CD14-positive monocyte (primary cell): ENCODE measurements around the gene CCDC3. TPM values are rescaled to one million over a fixed set of nuclear protein-coding genes. Genes with fewer than 3 reads are reported as not detected.

Experiments
- DNase-seq, 3 donors: peaks; one replicate each; pipeline ENCODE4 v3.0.0-alpha.2; 2011 to 2022
- H2AFZ ChIP-seq: 2 replicates; pipeline ENCODE4 v1.6.0; 2012; ENCODE audit warnings: mild to moderate bottlenecking, low read depth, low read length, inconsistent platforms; ENCODE audit not compliant: insufficient read depth, poor library complexity, severe bottlenecking
- H3K27ac ChIP-seq, 2 donors: 1 replicate in 1 of 2; 2 replicates in 1 of 2; pipeline ENCODE4 v1.5.1; 2012 to 2013; ENCODE audit warnings: low read length in 2 of 2, control low read depth in 1 of 2, inconsistent platforms in 1 of 2, low read depth in 1 of 2, mild to moderate bottlenecking in 1 of 2
- H3K27me3 ChIP-seq, 2 donors: one replicate each; pipeline versions ENCODE4 v1.6.0 to v1.6.1; 2011 to 2013; ENCODE audit warnings: low read length in 2 of 2; ENCODE audit not compliant: control insufficient read depth in 2 of 2, insufficient read depth in 2 of 2
- H3K36me3 ChIP-seq, 2 donors: replicated peaks in 1 of 2; 1 replicate in 1 of 2; 2 replicates in 1 of 2; pipeline versions ENCODE4 v1.5.1 to v1.6.1; 2012 to 2013; ENCODE audit warnings: low read length in 2 of 2, control low read depth in 1 of 2, inconsistent platforms in 1 of 2, mild to moderate bottlenecking in 1 of 2; ENCODE audit not compliant: insufficient read depth in 2 of 2, control insufficient read depth in 1 of 2
- H3K4me1 ChIP-seq, 2 donors: 1 replicate in 1 of 2; 2 replicates in 1 of 2; pipeline versions ENCODE4 v1.5.1 to v1.6.1; 2012 to 2013; ENCODE audit warnings: low read length in 2 of 2, control low read depth in 1 of 2, inconsistent platforms in 1 of 2, mild to moderate bottlenecking in 1 of 2, moderate library complexity in 1 of 2; ENCODE audit not compliant: insufficient read depth in 2 of 2, control insufficient read depth in 1 of 2
- H3K4me2 ChIP-seq: replicated peaks from 2 replicates; pipeline ENCODE3; 2012; ENCODE audit warnings: low read length, moderate library complexity, mild to moderate bottlenecking; ENCODE audit not compliant: poor library complexity, severe bottlenecking; ENCODE audit errors: extremely low read depth
- H3K4me3 ChIP-seq, 3 experiments: fragments of 200-600 bp in 1 of 3; sonication (generic) in 1 of 3; replicated peaks in 1 of 3; 1 replicate in 2 of 3; 2 replicates in 1 of 3; pipeline ENCODE4 v1.5.1; 2011 to 2013; ENCODE audit warnings: low read length in 3 of 3, mild to moderate bottlenecking in 3 of 3, control low read depth in 2 of 3, low read depth in 2 of 3, inconsistent platforms in 1 of 3, moderate library complexity in 1 of 3
- H3K79me2 ChIP-seq: 2 replicates; pipeline ENCODE4 v1.6.0; 2012; ENCODE audit warnings: mild to moderate bottlenecking, control low read depth, inconsistent platforms, low read length, moderate library complexity; ENCODE audit not compliant: insufficient read depth
- H3K9ac ChIP-seq: 2 replicates; pipeline ENCODE4 v1.6.0; 2017; ENCODE audit warnings: low read length, mild to moderate bottlenecking; ENCODE audit not compliant: insufficient read depth, poor library complexity, severe bottlenecking
- H3K9me3 ChIP-seq, 2 donors: replicated peaks in 1 of 2; 1 replicate in 1 of 2; 2 replicates in 1 of 2; pipeline versions ENCODE4 v1.5.1 to v1.6.1; 2012 to 2013; ENCODE audit warnings: low read length in 2 of 2, control low read depth in 1 of 2; ENCODE audit not compliant: control insufficient read depth in 1 of 2, insufficient read depth in 1 of 2
- H4K20me1 ChIP-seq: 2 replicates; pipeline ENCODE4 v1.6.0; 2012; ENCODE audit warnings: mild to moderate bottlenecking, low read length, control low read depth, moderate library complexity; ENCODE audit not compliant: insufficient read depth
- H3K27ac Mint-ChIP-seq, 7 donors: one replicate each; pipeline ENCODE4 v1.8.0; 2020; ENCODE audit warnings: mild to moderate bottlenecking in 7 of 7, mixed read lengths in 7 of 7, moderate library complexity in 6 of 7, inconsistent platforms in 2 of 7
- H3K27me3 Mint-ChIP-seq, 3 donors: one replicate each; pipeline ENCODE4 v1.8.0; 2021 to 2022; ENCODE audit warnings: low read depth in 3 of 3, mild to moderate bottlenecking in 3 of 3, mixed read lengths in 3 of 3, moderate library complexity in 3 of 3, inconsistent platforms in 1 of 3
- H3K36me3 Mint-ChIP-seq, 2 donors: one replicate each; pipeline ENCODE4 v1.8.0; 2020; ENCODE audit warnings: mixed read lengths in 2 of 2, inconsistent platforms in 1 of 2, mild to moderate bottlenecking in 1 of 2
- H3K4me1 Mint-ChIP-seq: one replicate; pipeline ENCODE4 v1.8.0; 2020; ENCODE audit warnings: mild to moderate bottlenecking, mixed read lengths
- H3K4me3 Mint-ChIP-seq, 2 donors: one replicate each; pipeline ENCODE4 v1.8.0; 2020; ENCODE audit warnings: mild to moderate bottlenecking in 2 of 2, mixed read lengths in 2 of 2, moderate library complexity in 1 of 2
- H3K9me3 Mint-ChIP-seq, 7 donors: one replicate each; pipeline ENCODE4 v1.8.0; 2020 to 2022; ENCODE audit warnings: mixed read lengths in 7 of 7, mild to moderate bottlenecking in 6 of 7, moderate library complexity in 6 of 7, inconsistent platforms in 2 of 7
- CTCF ChIP-seq: fragments of 200-600 bp; IDR thresholded peaks from one replicate; pipeline ENCODE4 v1.8.0; 2022; ENCODE audit warnings: antibody characterized with exemption, mild to moderate bottlenecking
- WGBS: methylation state at CpG from one replicate; pipeline ENCODE4 v1.1.5; 2013; ENCODE audit warnings: missing lambda C conversion rate; ENCODE audit not compliant: insufficient coverage; 5-methylcytosine and 5-hydroxymethylcytosine counted together
- intact Hi-C, 2 donors: fragments of 100-400 bp; cut with micrococcal nuclease; formaldehyde crosslinking; loops; one replicate each; pipeline versions ENCODE4 v1.15.0 to v1.15.1; 2023
- polyA plus RNA-seq, 3 donors: library from polyadenylated mRNA; depleted of rRNA in 1 of 3; unstranded in 2 of 3; stranded (reverse) in 1 of 3; fragments of 300-500 nt in 2 of 3; fragments of >200 nt in 1 of 3; fragmentation: Illumina TruSeq in 2 of 3; gene quantifications; 1 replicate in 2 of 3; 2 replicates in 1 of 3; pipeline ENCODE4 v1.2.3, GENCODE V29; 2012 to 2021

The CCDC3 gene
- polyA plus RNA-seq, 3 donors = not detected

- 95% methylated on average over 7 of the region's 8 CpGs for whole genome bisulfite sequencing
- Histone ChIP-seq H3K9ac (no peak overlapping the region), H3K79me2 (no peaks in the 10 kb centered on the region), H3K4me3 (no peak overlapping the region), H3K4me2 (no peak overlapping the region), H3K27ac (no peak overlapping the region), H4K20me1 (no peaks in the 10 kb centered on the region), H3K9me3 (no peaks in the 10 kb centered on the region), H3K36me3 (no peaks in the 10 kb centered on the region), H2AFZ (no peak overlapping the region), H3K4me1 (no peaks in the 10 kb centered on the region), H3K27me3 (no peaks in the 10 kb centered on the region)
- no peak for TF ChIP-seq CTCF
- peaks cover 0 to 5% (median 0%) of the 10 kb centered on the region in 7 donors for H3K9me3 Mint-ChIP-seq
- peaks cover 0 to 5% (median 0%) of the 10 kb centered on the region in 3 donors for H3K27me3 Mint-ChIP-seq
- no peaks in the 10 kb centered on the region for H3K36me3 Mint-ChIP-seq
- DNase-seq = no peak
- H3K4me3 Mint-ChIP-seq = no peak overlapping the region
- H3K27ac Mint-ChIP-seq = peak overlapping the region in 1 of 7 donors; percentile 58
- intact Hi-C loops = no loop called here
- H3K4me1 Mint-ChIP-seq = no peaks in the 10 kb centered on the region
Observed at GRCh38 chr10:12873172-12873571, 128.3 kb downstream of the CCDC3 start.

DNA sequence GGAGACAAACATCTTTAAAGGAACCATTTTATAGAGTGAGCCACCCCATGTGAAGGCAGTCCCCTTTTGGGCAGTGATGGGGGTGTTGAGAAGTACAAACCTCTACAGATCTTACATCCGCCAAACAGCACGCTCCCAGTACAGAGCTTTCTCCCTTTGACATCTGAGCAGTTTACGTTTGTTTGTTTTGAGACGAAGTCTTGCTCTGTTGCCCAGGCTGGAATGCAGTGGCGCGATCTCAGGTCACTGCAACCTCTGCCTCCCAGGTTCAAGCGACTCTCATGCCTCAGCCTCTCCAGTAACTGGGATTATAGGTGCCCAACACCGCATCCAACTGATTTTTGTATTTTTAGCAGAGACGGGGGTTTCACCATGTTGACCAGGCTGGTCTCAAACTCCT lies 128.9 kb downstream of the CCDC3 start:
- H3K4me1 Mint-ChIP-seq = no peaks in the 10 kb centered on the region
- H3K4me2 ChIP-seq = no peak overlapping the region
- H3K4me3 ChIP-seq = no peak overlapping the region
- no peaks in the 10 kb centered on the region for H3K4me1 ChIP-seq
- H4K20me1 ChIP-seq = no peaks in the 10 kb centered on the region
- no peaks in the 10 kb centered on the region for H3K9me3 ChIP-seq
- peaks cover 0 to 4% (median 0%) of the 10 kb centered on the region in 3 donors for H3K27me3 Mint-ChIP-seq
- intact Hi-C loops = no loop called here
- DNase-seq = no peak
- no peak overlapping the region for H2AFZ ChIP-seq
- WGBS = 92% methylated on average over 8 of the region's 9 CpGs
- no peak for TF ChIP-seq CTCF
- H3K9ac ChIP-seq = no peak overlapping the region
- no peak overlapping the region for H3K27ac ChIP-seq
- no peak overlapping the region for H3K27ac Mint-ChIP-seq
- no peaks in the 10 kb centered on the region for H3K79me2 ChIP-seq
- H3K36me3 ChIP-seq = no peaks in the 10 kb centered on the region
- no peaks in the 10 kb centered on the region for H3K27me3 ChIP-seq
- peaks cover 0 to 3% (median 0%) of the 10 kb centered on the region in 7 donors for H3K9me3 Mint-ChIP-seq
- H3K4me3 Mint-ChIP-seq = no peak overlapping the region
- no peaks in the 10 kb centered on the region for H3K36me3 Mint-ChIP-seq
